VCaP (cell line): ENCODE measurements around the gene ACOT9.
"Not testable (repeated sequence)": the region's sequence is repeated elsewhere in the genome, so short reads cannot be mapped to it uniquely, and the experiment has no call there.

ENCODE experiments used
- H3K27ac ChIP-seq: fragments of 450-650 bp; 2 replicates; pipeline ENCODE4 v1.5.1; 2017
- TF ChIP-seq, protein P1 (sequence below): fragments of 450-650 bp; conservative IDR thresholded peaks from 2 replicates; pipeline ENCODE4 v1.5.1; 2017; ENCODE audit warnings: mild to moderate bottlenecking, moderate library complexity

ACOT9 gene

DNA sequence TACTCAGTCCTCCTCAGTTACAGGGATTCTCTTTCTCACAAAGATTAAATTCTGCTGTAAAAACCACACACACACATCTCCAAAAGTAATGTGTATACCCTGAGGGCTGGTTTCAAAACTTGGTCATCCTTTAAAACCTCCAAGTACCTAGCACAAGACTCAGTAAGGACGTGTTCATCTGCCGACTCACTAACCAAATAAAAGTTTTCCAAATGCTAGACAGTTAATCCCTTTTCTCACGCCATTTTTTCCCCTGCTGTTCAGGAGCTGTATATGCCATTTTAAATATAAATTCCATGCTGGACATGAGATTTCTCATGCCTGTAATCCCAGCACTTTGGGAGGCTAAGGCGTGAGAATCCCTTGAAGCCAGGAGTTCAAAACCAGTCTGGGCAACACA lies 35.9 kb upstream of the ACOT9 start:
- TF ChIP-seq, protein P1, sequence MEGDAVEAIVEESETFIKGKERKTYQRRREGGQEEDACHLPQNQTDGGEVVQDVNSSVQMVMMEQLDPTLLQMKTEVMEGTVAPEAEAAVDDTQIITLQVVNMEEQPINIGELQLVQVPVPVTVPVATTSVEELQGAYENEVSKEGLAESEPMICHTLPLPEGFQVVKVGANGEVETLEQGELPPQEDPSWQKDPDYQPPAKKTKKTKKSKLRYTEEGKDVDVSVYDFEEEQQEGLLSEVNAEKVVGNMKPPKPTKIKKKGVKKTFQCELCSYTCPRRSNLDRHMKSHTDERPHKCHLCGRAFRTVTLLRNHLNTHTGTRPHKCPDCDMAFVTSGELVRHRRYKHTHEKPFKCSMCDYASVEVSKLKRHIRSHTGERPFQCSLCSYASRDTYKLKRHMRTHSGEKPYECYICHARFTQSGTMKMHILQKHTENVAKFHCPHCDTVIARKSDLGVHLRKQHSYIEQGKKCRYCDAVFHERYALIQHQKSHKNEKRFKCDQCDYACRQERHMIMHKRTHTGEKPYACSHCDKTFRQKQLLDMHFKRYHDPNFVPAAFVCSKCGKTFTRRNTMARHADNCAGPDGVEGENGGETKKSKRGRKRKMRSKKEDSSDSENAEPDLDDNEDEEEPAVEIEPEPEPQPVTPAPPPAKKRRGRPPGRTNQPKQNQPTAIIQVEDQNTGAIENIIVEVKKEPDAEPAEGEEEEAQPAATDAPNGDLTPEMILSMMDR = no peak
- H3K27ac ChIP-seq = no peak overlapping the region

DNA sequence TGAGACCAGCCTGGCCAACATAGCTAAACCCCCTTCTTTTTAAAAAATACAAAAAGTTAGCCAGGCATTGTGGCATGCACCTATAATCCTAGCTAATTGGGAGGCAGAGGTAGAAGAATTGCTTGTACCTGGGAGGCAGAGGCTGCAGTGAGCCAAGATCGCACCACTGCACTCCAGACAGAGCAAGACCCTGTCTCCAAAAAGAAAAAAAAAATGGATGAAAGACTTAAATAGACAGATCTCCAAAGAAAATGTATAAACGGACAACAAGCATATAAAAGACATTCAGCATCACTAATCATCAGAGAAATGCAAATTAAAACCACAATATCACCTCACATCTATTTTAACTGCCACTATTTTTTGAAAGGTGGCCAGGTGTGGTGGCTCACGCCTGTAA lies 33.3 kb upstream of the ACOT9 start:
- no peak overlapping the region for H3K27ac ChIP-seq

DNA sequence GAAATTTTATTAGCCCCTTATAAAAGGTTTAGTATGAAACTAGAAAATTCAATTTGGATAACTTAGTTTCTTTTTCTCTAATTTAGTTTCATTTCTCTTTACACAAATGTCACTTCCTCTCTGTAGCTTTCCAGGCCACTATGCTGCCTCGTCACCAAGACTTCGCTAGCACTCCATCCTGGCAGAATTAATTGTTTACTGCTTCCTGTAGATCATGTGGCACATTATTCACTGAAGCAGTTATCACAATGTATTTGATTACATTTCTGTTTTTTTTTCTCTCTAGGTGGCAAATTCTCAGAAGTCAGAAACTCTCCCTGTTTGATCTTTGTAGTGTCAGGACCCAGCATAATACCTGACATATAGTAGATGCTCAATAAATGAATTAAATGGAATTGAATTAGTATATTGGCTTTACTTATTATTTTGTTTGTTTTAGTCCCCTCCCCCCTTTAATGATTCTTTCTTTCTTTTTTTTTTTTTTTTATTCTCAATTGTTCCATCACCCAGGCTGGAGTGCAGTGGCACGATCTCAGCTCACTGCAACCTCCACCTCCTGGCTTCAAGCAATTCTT lies 30.6 kb upstream of the ACOT9 start:
- TF ChIP-seq, protein P1 = no peak
- no peak overlapping the region for H3K27ac ChIP-seq

More for the DNA sequence above, 33.3 kb upstream of the ACOT9 start:
- TF ChIP-seq, protein P1 = no peak

DNA sequence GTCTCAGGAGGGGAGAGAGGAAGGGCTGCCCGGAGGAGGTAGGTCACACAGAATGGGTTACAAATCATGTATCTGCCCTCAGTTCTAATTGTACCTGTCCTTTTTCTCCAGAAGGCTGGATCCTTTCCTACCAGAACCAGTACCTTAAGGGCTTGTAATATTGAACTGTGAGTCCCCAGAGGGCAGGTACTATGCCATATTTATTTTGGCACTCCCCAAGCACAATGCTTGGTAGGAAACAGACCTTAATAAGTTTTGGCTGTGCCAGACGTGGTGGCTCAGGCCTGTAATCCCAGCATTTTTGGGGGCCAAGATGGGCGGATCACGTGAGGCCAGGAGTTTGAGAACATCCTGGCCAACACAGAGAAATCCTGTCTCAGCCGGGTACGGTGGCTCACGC lies 28.0 kb upstream of the ACOT9 start:
- H3K27ac ChIP-seq = not testable (repeated sequence)

DNA sequence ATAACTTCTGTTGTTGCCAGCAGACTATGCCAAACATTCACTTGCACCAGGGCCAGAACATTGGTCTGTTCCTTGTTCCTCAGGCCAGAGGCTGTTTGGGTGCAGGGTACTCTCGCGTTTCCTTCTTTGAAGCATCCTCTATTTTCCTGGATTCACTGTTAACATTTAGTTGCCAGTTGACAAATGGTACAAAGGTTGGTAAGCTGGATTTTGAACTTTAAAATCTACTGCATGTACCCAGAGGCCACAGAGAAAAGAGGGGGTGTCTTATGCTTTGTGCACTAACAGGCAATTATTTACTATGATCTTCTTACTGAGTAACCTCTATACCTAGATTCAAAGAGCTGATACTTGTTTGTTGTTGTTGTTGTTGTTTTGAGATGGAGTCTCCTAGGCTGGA lies 27.1 kb upstream of the ACOT9 start:
- H3K27ac ChIP-seq = no peak overlapping the region
- TF ChIP-seq, protein P1 = no peak

DNA sequence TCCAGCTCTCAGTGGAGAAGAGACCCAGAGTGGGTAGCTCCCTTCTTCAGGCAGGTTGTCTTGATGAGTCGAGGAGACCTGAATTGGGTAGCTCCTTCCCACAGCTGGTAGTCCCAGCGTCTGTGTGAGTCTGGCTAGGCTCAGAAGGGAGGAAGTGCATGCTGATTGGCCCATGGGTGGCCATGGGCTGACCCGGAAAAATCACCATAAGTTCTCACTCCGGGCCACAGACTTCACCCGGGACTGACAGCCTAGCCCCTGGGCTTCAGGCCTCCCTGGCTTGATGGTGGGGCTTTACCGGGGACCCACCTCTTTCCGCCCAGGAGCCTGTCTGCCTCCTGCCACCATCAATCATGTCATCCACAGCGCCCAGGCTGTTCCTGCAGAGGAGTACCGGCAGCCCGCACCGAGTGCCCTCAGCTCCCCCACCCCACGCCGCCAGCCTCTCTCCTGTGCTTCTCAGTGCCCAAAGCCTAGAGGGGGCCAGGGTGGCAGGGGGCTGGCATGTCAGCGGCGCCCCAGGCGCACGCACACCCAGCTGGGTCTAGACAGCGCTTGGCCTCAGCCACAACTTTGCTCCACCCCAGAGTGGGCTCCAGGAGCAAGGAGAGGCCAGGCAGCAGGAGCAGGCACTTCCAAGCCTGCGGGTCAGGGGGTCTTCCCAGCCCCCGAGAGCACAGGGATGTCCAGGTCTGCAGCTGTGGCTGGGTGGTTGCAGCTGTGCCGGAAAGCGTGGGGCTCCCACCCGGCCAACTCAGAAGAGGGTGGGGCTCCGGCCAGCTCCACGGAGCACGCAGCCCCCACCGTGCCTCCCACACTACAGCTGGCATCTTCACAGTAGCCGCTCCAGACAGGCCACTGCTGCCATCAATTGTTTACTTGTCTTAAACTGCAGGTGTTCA lies 23.8 kb upstream of the ACOT9 start:
- TF ChIP-seq, protein P1 = no peak
- H3K27ac ChIP-seq = no peak overlapping the region

DNA sequence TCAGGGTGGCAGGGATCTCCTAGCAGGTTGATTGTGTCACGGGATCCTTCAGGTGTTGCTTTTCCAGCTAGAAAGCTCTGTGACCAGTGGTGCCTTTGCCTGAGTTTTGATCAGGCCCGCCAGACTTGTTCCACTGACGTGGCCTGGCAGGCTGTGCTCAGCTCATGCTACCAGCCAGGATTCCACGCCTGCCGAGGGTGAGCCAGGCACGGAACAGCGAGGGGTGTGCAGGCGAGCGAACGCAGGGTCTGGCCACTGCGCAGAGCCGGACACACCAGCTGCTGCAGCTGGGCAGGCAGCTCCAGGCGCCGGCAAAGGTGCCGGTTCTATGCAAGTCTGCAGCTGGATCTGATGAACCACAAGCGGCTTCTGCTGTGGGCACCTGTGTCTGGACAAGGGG lies 22.8 kb upstream of the ACOT9 start:
- H3K27ac ChIP-seq = no peak overlapping the region
- TF ChIP-seq, protein P1 = no peak

DNA sequence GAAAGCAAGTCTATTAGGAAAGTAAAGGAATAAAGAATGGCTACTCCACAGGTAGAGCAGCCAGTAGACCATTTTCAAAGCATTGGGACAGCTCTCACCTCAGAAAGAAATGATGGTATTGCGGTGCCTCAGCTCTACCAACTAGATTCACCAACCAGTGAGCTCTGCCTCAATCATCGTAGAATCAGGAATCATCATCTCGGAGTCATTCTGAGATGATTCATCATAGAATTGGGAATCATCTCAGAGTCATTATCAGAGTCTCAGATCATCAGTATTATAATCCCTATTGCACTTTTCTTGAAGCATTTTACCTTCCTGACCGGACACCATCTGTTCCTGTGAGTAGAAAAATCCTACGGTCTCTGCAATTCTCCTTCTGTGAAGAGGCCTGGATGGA lies 22.4 kb upstream of the ACOT9 start:
- TF ChIP-seq, protein P1 = no peak
- H3K27ac ChIP-seq = no peak overlapping the region
